Breast epithelium (tissue), 4 donors: ENCODE data around the gene CYB5R3. TPM values are rescaled to one million over a fixed set of nuclear protein-coding genes. Genes with fewer than 3 reads are reported as not detected.

Source experiments
- DNase-seq, 2 donors: peaks; one replicate each; pipeline ENCODE4 v3.0.0-alpha.2; 2019; ENCODE audit warnings: low spot score in 2 of 2
- H3K27ac ChIP-seq, 2 donors: fragments of 200-600 bp; sonication (generic) in 1 of 2; one replicate each; pipeline ENCODE4 v1.5.1; 2016 to 2019; ENCODE audit warnings: mild to moderate bottlenecking in 1 of 2
- H3K27me3 ChIP-seq, 2 donors: fragments of 200-600 bp; sonication (generic) in 1 of 2; one replicate each; pipeline versions ENCODE4 v1.5.1 to v1.6.0; 2017 to 2019; ENCODE audit warnings: control low read depth in 1 of 2, mild to moderate bottlenecking in 1 of 2
- H3K36me3 ChIP-seq: fragments of 200-600 bp; one replicate; pipeline ENCODE4 v1.5.1; 2019
- H3K4me1 ChIP-seq, 2 donors: fragments of 200-600 bp; sonication (generic); one replicate each; pipeline ENCODE4 v1.5.1; 2016 to 2019; ENCODE audit warnings: control low read depth in 1 of 2
- H3K4me3 ChIP-seq, 3 donors: fragments of 200-600 bp; sonication (generic); 1 replicate in 2 of 3; 2 replicates in 1 of 3; pipeline ENCODE4 v1.5.1; 2016 to 2019; ENCODE audit warnings: mild to moderate bottlenecking in 3 of 3, moderate library complexity in 2 of 3
- H3K9me3 ChIP-seq, 2 donors: fragments of 200-600 bp; sonication (generic) in 1 of 2; one replicate each; pipeline ENCODE4 v1.5.1; 2016 to 2019; ENCODE audit warnings: control low read depth in 1 of 2
- CTCF ChIP-seq, 3 donors: fragments of 450-650 bp; IDR thresholded peaks; one replicate each; pipeline ENCODE4 v1.5.1; 2016 to 2017; ENCODE audit warnings: antibody characterized with exemption in 3 of 3, mild to moderate bottlenecking in 3 of 3, moderate library complexity in 3 of 3
- POLR2A ChIP-seq: fragments of 450-650 bp; IDR thresholded peaks from one replicate; pipeline ENCODE4 v1.6.1; 2016; ENCODE audit warnings: antibody characterized with exemption, mild to moderate bottlenecking, moderate library complexity
- POLR2AphosphoS5 ChIP-seq, 3 donors: sonication (generic); formaldehyde crosslinking; IDR thresholded peaks; one replicate each; pipeline ENCODE4 v1.6.1; 2017; ENCODE audit warnings: antibody characterized with exemption in 3 of 3
- intact Hi-C: fragments of 100-400 bp; cut with DNase I; formaldehyde crosslinking; loops from one replicate; pipeline ENCODE4 v1.15.1; 2023; ENCODE audit warnings: low total_unique reads
- total RNA-seq, 3 donors: library from RNA; depleted of rRNA; stranded (reverse); fragments of >200 nt; gene quantifications; one replicate each; pipeline ENCODE4 v1.1.0, GENCODE V29; 2016

CYB5R3 gene
- total RNA-seq, 3 donors from 2014 or later, result 56.5 to 248 (median 87.5) TPM

GRCh38 chr22:42596336-42596735 is 52.9 kb downstream of the CYB5R3 start:
- Histone ChIP-seq H3K4me3 (no peak overlapping the region), H3K9me3 (no peaks in the 10 kb centered on the region), H3K4me1 (no peaks in the 10 kb centered on the region), H3K27ac (no peak overlapping the region), H3K27me3 (no peaks in the 10 kb centered on the region), H3K36me3 (peaks cover 6% of the 10 kb centered on the region)
- intact Hi-C loops, result no loop called here
- no peak for TF ChIP-seq POLR2AphosphoS5 (IDR thresholded peaks at IDR 0.05)
- no peak for TF ChIP-seq CTCF (IDR thresholded peaks at IDR 0.05)
- no peak for TF ChIP-seq POLR2A
- DNase-seq, result no peak

- Histone ChIP-seq H3K36me3 (peaks cover 6% of the 10 kb centered on the region), H3K27ac (no peak overlapping the region), H3K4me1 (no peaks in the 10 kb centered on the region), H3K9me3 (no peaks in the 10 kb centered on the region), H3K4me3 (no peak overlapping the region), H3K27me3 (no peaks in the 10 kb centered on the region)
- DNase-seq, result no peak
- TF ChIP-seq POLR2AphosphoS5 (IDR thresholded peaks at IDR 0.05) (no peak), POLR2A (no peak), CTCF (IDR thresholded peaks at IDR 0.05) (no peak)
- intact Hi-C loops, result no loop called here
These were observed 53.8 kb downstream of the CYB5R3 start for GRCh38 chr22:42595434-42595833.

GRCh38 chr22:42591987-42592386 is 57.2 kb downstream of the CYB5R3 start:
- Histone ChIP-seq H3K4me3 (no peak overlapping the region), H3K36me3 (peaks cover 9% of the 10 kb centered on the region), H3K27me3 (no peaks in the 10 kb centered on the region), H3K27ac (no peak overlapping the region), H3K9me3 (no peaks in the 10 kb centered on the region), H3K4me1 (no peaks in the 10 kb centered on the region)
- TF ChIP-seq POLR2A (no peak), CTCF (IDR thresholded peaks at IDR 0.05) (no peak), POLR2AphosphoS5 (IDR thresholded peaks at IDR 0.05) (no peak)
- intact Hi-C loops, result no loop called here
- no peak for DNase-seq

GRCh38 chr22:42587588-42588175 is 61.5 kb downstream of the CYB5R3 start:
- DNase-seq, result no peak
- no peak overlapping the region for H3K4me3 ChIP-seq
- no peak for TF ChIP-seq CTCF (IDR thresholded peaks at IDR 0.05)
- TF ChIP-seq POLR2AphosphoS5 (IDR thresholded peaks at IDR 0.05), result no peak

GRCh38 chr22:42586381-42586780 is 62.8 kb downstream of the CYB5R3 start:
- Histone ChIP-seq H3K27me3 (no peaks in the 10 kb centered on the region), H3K4me3 (no peak overlapping the region), H3K9me3 (no peaks in the 10 kb centered on the region), H3K36me3 (peaks cover 11% of the 10 kb centered on the region), H3K4me1 (no peaks in the 10 kb centered on the region), H3K27ac (no peak overlapping the region)
- intact Hi-C loops, result no loop called here
- TF ChIP-seq POLR2AphosphoS5 (IDR thresholded peaks at IDR 0.05), result no peak
- no peak for TF ChIP-seq CTCF (IDR thresholded peaks at IDR 0.05)
- no peak for TF ChIP-seq POLR2A
- no peak for DNase-seq

More at GRCh38 chr22:42587588-42588175, 61.5 kb downstream of the CYB5R3 start:
- Histone ChIP-seq H3K9me3 (no peaks in the 10 kb centered on the region), H3K36me3 (peaks cover 18% of the 10 kb centered on the region), H3K27me3 (no peaks in the 10 kb centered on the region), H3K4me1 (no peaks in the 10 kb centered on the region), H3K27ac (no peak overlapping the region)
- intact Hi-C loops, result no loop called here
